HepG2 (cell line): ENCODE data around the gene CD7. TPM values are rescaled to one million over a fixed set of nuclear protein-coding genes. Genes with fewer than 3 reads are reported as not detected.

Source experiments
- BORCS8-MEF2B ChIP-seq: sonication (generic); formaldehyde crosslinking; IDR thresholded peaks from 2 replicates; pipeline ENCODE4 v1.8.0; 2022; ENCODE audit warnings: mild to moderate bottlenecking, missing genetic modification reagents
- EZH2 ChIP-seq: conservative IDR thresholded peaks from 2 replicates; pipeline ENCODE4 v1.6.1; 2012; ENCODE audit warnings: mild to moderate bottlenecking, low read depth, low read length, moderate library complexity
- FOXJ3 ChIP-seq: sonication (generic); formaldehyde crosslinking; IDR thresholded peaks from 2 replicates; pipeline ENCODE4 v1.4.0; 2020; ENCODE audit warnings: missing genetic modification reagents, mild to moderate bottlenecking, borderline replicate concordance
- GATA4 ChIP-seq: sonication (generic); IDR thresholded peaks from 2 replicates; pipeline ENCODE4 v1.6.1; 2016; ENCODE audit warnings: antibody characterized with exemption, low read depth, borderline replicate concordance
- HMG20B ChIP-seq: conservative IDR thresholded peaks from 2 replicates; pipeline ENCODE4 v1.6.1; 2016; ENCODE audit warnings: missing genetic modification reagents, missing compliant biosample characterization
- NFIB ChIP-seq: sonication (generic); formaldehyde crosslinking; IDR thresholded peaks from 2 replicates; pipeline ENCODE4 v1.9.0; 2021; ENCODE audit warnings: missing genetic modification reagents, mild to moderate bottlenecking, borderline replicate concordance
- PTBP1 ChIP-seq: fragments of 200-400 bp; formaldehyde crosslinking; IDR thresholded peaks from 2 replicates; pipeline ENCODE4 v1.6.1; 2018; ENCODE audit warnings: low read length, low read depth; ENCODE audit not compliant: poor library complexity, severe bottlenecking
- SMAD1 ChIP-seq: sonication (generic); formaldehyde crosslinking; IDR thresholded peaks from 2 replicates; pipeline ENCODE4 v1.4.0; 2020; ENCODE audit warnings: missing genetic modification reagents, low read depth, mild to moderate bottlenecking, borderline replicate concordance
- STAG1 ChIP-seq: sonication (generic); formaldehyde crosslinking; IDR thresholded peaks from 2 replicates; pipeline ENCODE4 v1.4.0; 2020; ENCODE audit warnings: missing genetic modification reagents
- ZC3H13 ChIP-seq: sonication (generic); formaldehyde crosslinking; IDR thresholded peaks from 2 replicates; pipeline ENCODE4 v1.8.1; 2023; ENCODE audit warnings: mild to moderate bottlenecking, missing genetic modification reagents, moderate library complexity
- ZNF496 ChIP-seq: sonication (generic); formaldehyde crosslinking; IDR thresholded peaks from 2 replicates; pipeline ENCODE4 v1.8.1; 2023; ENCODE audit warnings: mild to moderate bottlenecking, moderate library complexity, missing genetic modification reagents; ENCODE audit not compliant: insufficient replicate concordance
- ZNF569 ChIP-seq: sonication (generic); formaldehyde crosslinking; IDR thresholded peaks from 2 replicates; pipeline ENCODE4 v1.5.0; 2020; ENCODE audit warnings: mild to moderate bottlenecking, missing genetic modification reagents, moderate library complexity, borderline replicate concordance
- ZNF572 ChIP-seq: sonication (generic); formaldehyde crosslinking; IDR thresholded peaks from 2 replicates; pipeline ENCODE4 v1.5.1; 2020; ENCODE audit warnings: mild to moderate bottlenecking, missing genetic modification reagents
- ZNF605 ChIP-seq: sonication (generic); formaldehyde crosslinking; IDR thresholded peaks from 2 replicates; pipeline ENCODE4 v1.8.0; 2022; ENCODE audit warnings: mild to moderate bottlenecking, missing genetic modification reagents
- ZNF619 ChIP-seq: sonication (generic); formaldehyde crosslinking; IDR thresholded peaks from 2 replicates; pipeline ENCODE4 v1.4.0; 2020; ENCODE audit warnings: mild to moderate bottlenecking, missing genetic modification reagents
- ZNF629 ChIP-seq: sonication (generic); formaldehyde crosslinking; conservative IDR thresholded peaks from 2 replicates; pipeline ENCODE4 v1.5.0; 2020; ENCODE audit warnings: missing genetic modification reagents
- ZNF761 ChIP-seq: sonication (generic); formaldehyde crosslinking; conservative IDR thresholded peaks from 2 replicates; pipeline ENCODE4 v1.4.0; 2020; ENCODE audit warnings: mild to moderate bottlenecking, missing genetic modification reagents
- ZNF766 ChIP-seq: sonication (generic); formaldehyde crosslinking; IDR thresholded peaks from 2 replicates; pipeline ENCODE4 v1.5.0; 2020; ENCODE audit warnings: missing genetic modification reagents, borderline replicate concordance
- polyA plus RNA-seq, 8 experiments: library from polyadenylated mRNA; depleted of rRNA in 3 of 8; stranded (reverse) in 7 of 8; unstranded in 1 of 8; fragments of >200 nt; fragmentation: Illumina TruSeq in 4 of 8; extraction: Trizol in 4 of 8; gene quantifications; 2 replicates each; pipeline versions ENCODE4 v1.2.1 to v1.2.3, GENCODE V29; 2011 to 2016; ENCODE audit warnings: low read depth in 4 of 8, missing spikeins in 1 of 8, mixed read lengths in 1 of 8; ENCODE audit not compliant: insufficient read depth in 1 of 8
- total RNA-seq, 5 experiments: library from RNA; depleted of rRNA; stranded (reverse); fragments of >200 nt; fragmentation: Illumina TruSeq; extraction: Trizol; gene quantifications; 2 replicates each; pipeline ENCODE4 v1.2.3, GENCODE V29; 2016; ENCODE audit warnings: low read depth in 1 of 5
- TF ChIP-seq, protein P1 (sequence below): sonication (generic); formaldehyde crosslinking; IDR thresholded peaks from 2 replicates; pipeline ENCODE4 v1.4.0; 2020; ENCODE audit warnings: missing genetic modification reagents
- TF ChIP-seq, protein P2 (sequence below): sonication (generic); formaldehyde crosslinking; IDR thresholded peaks from 2 replicates; pipeline ENCODE4 v1.8.0; 2023; ENCODE audit warnings: mild to moderate bottlenecking, missing genetic modification reagents
- TF ChIP-seq, protein P3 (sequence below): sonication (generic); formaldehyde crosslinking; IDR thresholded peaks from 2 replicates; pipeline ENCODE4 v1.4.0; 2020; ENCODE audit warnings: missing genetic modification reagents

CD7 gene
- total and polyA plus RNA-seq, 2 of the 13 experiments (the other 11 are each of a cell fraction or from before 2014, with no cell fraction given), result 67.6 to 76.4 TPM

DNA sequence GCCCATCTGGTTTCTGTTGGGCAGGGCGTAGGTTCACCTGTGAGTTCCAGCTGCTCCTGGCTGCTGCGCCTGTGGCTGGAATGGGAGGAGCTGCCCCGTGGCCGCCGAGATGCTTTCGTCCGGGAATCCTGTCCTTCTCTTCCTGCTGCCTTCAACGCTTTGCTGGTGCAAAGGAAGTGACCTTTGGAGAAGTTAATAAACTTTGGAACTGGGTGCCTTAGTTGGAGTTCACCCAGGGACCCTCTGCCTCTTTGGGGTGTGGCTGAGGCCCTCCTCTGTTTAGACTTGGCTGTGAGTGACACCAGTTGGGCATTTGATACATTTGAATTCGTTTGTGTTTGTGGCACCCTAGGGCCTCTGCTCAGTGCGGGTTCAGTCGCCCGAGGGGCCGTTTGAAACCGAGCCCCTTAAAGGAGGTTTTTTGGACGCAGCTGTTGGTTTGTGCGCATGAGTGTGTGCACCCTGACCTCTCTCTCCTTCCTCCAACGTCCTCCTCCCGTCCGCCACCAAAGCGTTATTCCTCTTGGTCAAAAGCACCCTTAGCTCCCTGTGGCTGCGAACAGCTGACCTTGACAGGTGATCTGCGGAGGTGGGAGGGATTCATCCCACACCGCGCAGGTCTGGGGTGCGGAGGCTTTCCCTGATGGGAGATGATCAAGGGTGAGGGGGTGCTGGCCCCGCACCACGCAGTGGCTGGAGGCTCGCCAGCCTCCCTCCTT is 25.1 kb upstream of the CD7 start (continued):
- TF ChIP-seq, protein P1, sequence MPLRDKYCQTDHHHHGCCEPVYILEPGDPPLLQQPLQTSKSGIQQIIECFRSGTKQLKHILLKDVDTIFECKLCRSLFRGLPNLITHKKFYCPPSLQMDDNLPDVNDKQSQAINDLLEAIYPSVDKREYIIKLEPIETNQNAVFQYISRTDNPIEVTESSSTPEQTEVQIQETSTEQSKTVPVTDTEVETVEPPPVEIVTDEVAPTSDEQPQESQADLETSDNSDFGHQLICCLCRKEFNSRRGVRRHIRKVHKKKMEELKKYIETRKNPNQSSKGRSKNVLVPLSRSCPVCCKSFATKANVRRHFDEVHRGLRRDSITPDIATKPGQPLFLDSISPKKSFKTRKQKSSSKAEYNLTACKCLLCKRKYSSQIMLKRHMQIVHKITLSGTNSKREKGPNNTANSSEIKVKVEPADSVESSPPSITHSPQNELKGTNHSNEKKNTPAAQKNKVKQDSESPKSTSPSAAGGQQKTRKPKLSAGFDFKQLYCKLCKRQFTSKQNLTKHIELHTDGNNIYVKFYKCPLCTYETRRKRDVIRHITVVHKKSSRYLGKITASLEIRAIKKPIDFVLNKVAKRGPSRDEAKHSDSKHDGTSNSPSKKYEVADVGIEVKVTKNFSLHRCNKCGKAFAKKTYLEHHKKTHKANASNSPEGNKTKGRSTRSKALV (CRISPR knock-in tag), result no peak
- TF ChIP-seq ZNF619 (CRISPR knock-in tag), result no peak
- no peak for TF ChIP-seq ZNF572 (CRISPR knock-in tag)
- TF ChIP-seq ZC3H13 (CRISPR knock-in tag), result 0 out of 2 replicates have a peak, but pooled peaks have one; percentile 37
- no peak for TF ChIP-seq ZNF761 (CRISPR knock-in tag)
- no peak for TF ChIP-seq ZNF496
- no peak for TF ChIP-seq HMG20B (CRISPR knock-in tag)
- no peak for TF ChIP-seq BORCS8-MEF2B
- no peak for TF ChIP-seq ZNF569
- peak; percentile 79; the same call in 1 of the 2 replicates for TF ChIP-seq ZNF605 (CRISPR knock-in tag)
- TF ChIP-seq EZH2, result no peak
- TF ChIP-seq PTBP1, result no peak
- TF ChIP-seq ZNF766 (CRISPR knock-in tag), result no peak; the same call in 1 of the 2 replicates
- TF ChIP-seq FOXJ3 (CRISPR knock-in tag), result no peak
- TF ChIP-seq, protein P2, sequence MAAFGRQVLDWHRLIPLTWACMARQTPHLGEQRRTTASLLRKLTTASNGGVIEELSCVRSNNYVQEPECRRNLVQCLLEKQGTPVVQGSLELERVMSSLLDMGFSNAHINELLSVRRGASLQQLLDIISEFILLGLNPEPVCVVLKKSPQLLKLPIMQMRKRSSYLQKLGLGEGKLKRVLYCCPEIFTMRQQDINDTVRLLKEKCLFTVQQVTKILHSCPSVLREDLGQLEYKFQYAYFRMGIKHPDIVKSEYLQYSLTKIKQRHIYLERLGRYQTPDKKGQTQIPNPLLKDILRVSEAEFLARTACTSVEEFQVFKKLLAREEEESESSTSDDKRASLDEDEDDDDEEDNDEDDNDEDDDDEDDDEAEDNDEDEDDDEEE, result no peak
- TF ChIP-seq GATA4, result no peak
- no peak for TF ChIP-seq STAG1 (CRISPR knock-in tag)
- TF ChIP-seq, protein P3, sequence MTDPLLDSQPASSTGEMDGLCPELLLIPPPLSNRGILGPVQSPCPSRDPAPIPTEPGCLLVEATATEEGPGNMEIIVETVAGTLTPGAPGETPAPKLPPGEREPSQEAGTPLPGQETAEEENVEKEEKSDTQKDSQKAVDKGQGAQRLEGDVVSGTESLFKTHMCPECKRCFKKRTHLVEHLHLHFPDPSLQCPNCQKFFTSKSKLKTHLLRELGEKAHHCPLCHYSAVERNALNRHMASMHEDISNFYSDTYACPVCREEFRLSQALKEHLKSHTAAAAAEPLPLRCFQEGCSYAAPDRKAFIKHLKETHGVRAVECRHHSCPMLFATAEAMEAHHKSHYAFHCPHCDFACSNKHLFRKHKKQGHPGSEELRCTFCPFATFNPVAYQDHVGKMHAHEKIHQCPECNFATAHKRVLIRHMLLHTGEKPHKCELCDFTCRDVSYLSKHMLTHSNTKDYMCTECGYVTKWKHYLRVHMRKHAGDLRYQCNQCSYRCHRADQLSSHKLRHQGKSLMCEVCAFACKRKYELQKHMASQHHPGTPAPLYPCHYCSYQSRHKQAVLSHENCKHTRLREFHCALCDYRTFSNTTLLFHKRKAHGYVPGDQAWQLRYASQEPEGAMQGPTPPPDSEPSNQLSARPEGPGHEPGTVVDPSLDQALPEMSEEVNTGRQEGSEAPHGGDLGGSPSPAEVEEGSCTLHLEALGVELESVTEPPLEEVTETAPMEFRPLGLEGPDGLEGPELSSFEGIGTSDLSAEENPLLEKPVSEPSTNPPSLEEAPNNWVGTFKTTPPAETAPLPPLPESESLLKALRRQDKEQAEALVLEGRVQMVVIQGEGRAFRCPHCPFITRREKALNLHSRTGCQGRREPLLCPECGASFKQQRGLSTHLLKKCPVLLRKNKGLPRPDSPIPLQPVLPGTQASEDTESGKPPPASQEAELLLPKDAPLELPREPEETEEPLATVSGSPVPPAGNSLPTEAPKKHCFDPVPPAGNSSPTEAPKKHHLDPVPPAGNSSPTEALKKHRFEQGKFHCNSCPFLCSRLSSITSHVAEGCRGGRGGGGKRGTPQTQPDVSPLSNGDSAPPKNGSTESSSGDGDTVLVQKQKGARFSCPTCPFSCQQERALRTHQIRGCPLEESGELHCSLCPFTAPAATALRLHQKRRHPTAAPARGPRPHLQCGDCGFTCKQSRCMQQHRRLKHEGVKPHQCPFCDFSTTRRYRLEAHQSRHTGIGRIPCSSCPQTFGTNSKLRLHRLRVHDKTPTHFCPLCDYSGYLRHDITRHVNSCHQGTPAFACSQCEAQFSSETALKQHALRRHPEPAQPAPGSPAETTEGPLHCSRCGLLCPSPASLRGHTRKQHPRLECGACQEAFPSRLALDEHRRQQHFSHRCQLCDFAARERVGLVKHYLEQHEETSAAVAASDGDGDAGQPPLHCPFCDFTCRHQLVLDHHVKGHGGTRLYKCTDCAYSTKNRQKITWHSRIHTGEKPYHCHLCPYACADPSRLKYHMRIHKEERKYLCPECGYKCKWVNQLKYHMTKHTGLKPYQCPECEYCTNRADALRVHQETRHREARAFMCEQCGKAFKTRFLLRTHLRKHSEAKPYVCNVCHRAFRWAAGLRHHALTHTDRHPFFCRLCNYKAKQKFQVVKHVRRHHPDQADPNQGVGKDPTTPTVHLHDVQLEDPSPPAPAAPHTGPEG (CRISPR knock-in tag), result 0 out of 2 replicates have a peak, but pooled peaks have one; percentile 16
- TF ChIP-seq SMAD1 (CRISPR knock-in tag), result no peak
- no peak for TF ChIP-seq NFIB (CRISPR knock-in tag)
- TF ChIP-seq ZNF629 (CRISPR knock-in tag), result 0 out of 2 replicates have a peak, but pooled peaks have one; percentile 19
